ENCODE measurements around the gene POLD4.

POLD4 gene

GRCh38 chr11:67301313-67301921 lies 51.9 kb downstream of the POLD4 start:
- H3K27ac ChIP-seq (ENCODE audit: insufficient read depth, low read length, poor library complexity, severe bottlenecking) = no peak overlapping the region
- H3K9me3 ChIP-seq (ENCODE audit: control insufficient read depth, low read length) = no peaks in the 10 kb centered on the region
- peaks cover 44% of the 10 kb centered on the region for H3K36me3 ChIP-seq (ENCODE audit: control insufficient read depth, insufficient read depth, low read length)
- peaks cover 17% of the 10 kb centered on the region for H3K4me1 ChIP-seq (ENCODE audit: control insufficient read depth, insufficient read depth, low read length, poor library complexity, severe bottlenecking)
- no peak overlapping the region for H3K4me3 ChIP-seq (ENCODE audit: insufficient read depth, low read depth, low read length, poor library complexity, severe bottlenecking)
- no peak for DNase-seq
- no peaks in the 10 kb centered on the region for H3K27me3 ChIP-seq (replicated peaks; ENCODE audit: control insufficient read depth, insufficient read depth, low read length, poor library complexity, severe bottlenecking)
